HFF-Myc (cell line): Measurements from ENCODE around the gene JAML.
A peak's percentile ranks its signal among the peaks of the same experiment; 100 is the strongest.

ENCODE experiments used
- DNase-seq: peaks from one replicate; pipeline ENCODE4 v3.0.0-alpha.2; 2011; ENCODE audit warnings: low read depth; ENCODE audit errors: extremely low read depth
- H3K4me3 ChIP-seq: replicated peaks from 2 replicates; pipeline ENCODE4 v1.5.1; 2011; ENCODE audit warnings: low read depth, mild to moderate bottlenecking, control low read depth, low read length
- CTCF ChIP-seq: IDR thresholded peaks from 2 replicates; pipeline ENCODE4 v1.5.1; 2012; ENCODE audit warnings: mild to moderate bottlenecking, low read depth, low read length, control low read depth; ENCODE audit errors: missing control alignments

Gene JAML

GRCh38 chr11:118251858-118252652 lies 27.2 kb upstream of the JAML start, which contains the start of gene MPZL3:
TSS of gene MPZL3 (minus strand) at chr11:118252365. CDS start at chr11:118252294, 71 bp downstream.
- peak; percentile 40 for DNase-seq
- H3K4me3 ChIP-seq, result peak within 1 kb of the TSS; percentile 51
- no peak for TF ChIP-seq CTCF

GRCh38 chr11:118247041-118247440 lies 22.2 kb upstream of the JAML start:
- DNase-seq, result no peak
- no peak overlapping the region for H3K4me3 ChIP-seq
- TF ChIP-seq CTCF, result no peak

- H3K4me3 ChIP-seq, result no peak overlapping the region
- no peak for DNase-seq
- no peak for TF ChIP-seq CTCF
Measured at GRCh38 chr11:118245936-118246562, 21.2 kb upstream of the JAML start.

GRCh38 chr11:118243993-118244762 lies 19.4 kb upstream of the JAML start:
- no peak overlapping the region for H3K4me3 ChIP-seq
- no peak for DNase-seq
- no peak for TF ChIP-seq CTCF

- no peak overlapping the region for H3K4me3 ChIP-seq
- DNase-seq, result no peak
- no peak for TF ChIP-seq CTCF
Measured at GRCh38 chr11:118243161-118243560, 18.4 kb upstream of the JAML start.

- no peak overlapping the region for H3K4me3 ChIP-seq
- no peak for TF ChIP-seq CTCF
- DNase-seq, result no peak
Measured at GRCh38 chr11:118241764-118242098, 16.9 kb upstream of the JAML start.
